Measurements from ENCODE around the gene MRS2. TPM values are rescaled to one million over a fixed set of nuclear protein-coding genes. Genes with fewer than 3 reads are reported as not detected.

Gene MRS2
- polyA plus RNA-seq, 2 of the 4 experiments (the other 2 are of a cell fraction): 21.8 to 24.8 TPM

DNA sequence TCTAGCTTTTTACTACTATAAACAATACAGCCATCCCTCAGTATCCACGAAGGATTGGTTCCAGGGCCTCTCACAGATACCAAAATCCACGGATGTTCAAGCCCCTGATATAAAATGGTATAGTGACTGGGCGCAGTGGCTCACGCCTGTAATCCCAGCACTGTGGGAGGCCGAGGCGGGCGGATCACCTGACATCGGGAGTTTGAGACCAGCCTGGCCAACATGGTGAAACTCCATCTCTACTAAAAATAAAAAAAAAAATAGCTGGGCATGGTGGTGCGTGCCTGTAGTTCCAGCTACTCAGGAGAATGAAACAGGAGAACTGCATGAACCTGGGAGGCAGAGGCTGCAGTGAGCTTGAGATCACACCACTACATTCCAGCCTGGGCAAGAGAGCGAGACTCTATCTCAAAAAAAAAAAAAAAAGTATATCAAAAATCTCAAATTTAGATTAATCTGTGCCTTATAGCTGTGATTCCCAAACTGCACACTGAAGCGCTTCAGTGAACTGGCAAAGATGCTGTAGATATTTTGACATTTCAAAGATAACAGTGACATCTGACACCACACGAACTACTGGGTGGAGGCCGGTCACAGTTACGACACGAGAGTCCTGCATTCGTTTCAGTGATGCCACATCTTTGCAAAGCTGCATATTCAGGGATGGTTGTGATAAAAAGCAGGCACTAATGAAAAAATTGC lies 38.3 kb downstream of the MRS2 start:
- H3K9me3 ChIP-seq: no peaks in the 10 kb centered on the region
- no peak overlapping the region for H3K4me3 ChIP-seq
- TF ChIP-seq KDM5A (IDR thresholded peaks at IDR 0.05) (no peak), RAD21 (conservative IDR thresholded peaks at IDR 0.05 in 1 of 2, IDR thresholded peaks at IDR 0.05 in 1 of 2) (no peak), TP53 (CRISPR knock-in tag; IDR thresholded peaks at IDR 0.05) (no peak), PBX3 (IDR thresholded peaks at IDR 0.05) (no peak), ZNF302 (CRISPR knock-in tag; IDR thresholded peaks at IDR 0.05) (no peak), BCL3 (IDR thresholded peaks at IDR 0.05) (no peak), GATA3 (IDR thresholded peaks at IDR 0.05; ENCODE audit: borderline replicate concordance) (no peak)
- ATAC-seq: no peak
- WGBS (ENCODE audit: missing lambda C conversion rate): 86% methylated on average over 16 of the region's 16 CpGs
- no peaks in the 10 kb centered on the region for H3K4me1 ChIP-seq
- ChIA-PET CTCF (no interaction called here), POLR2A (no interaction called here)
- no peak for FAIRE-seq
- no peak overlapping the region for H3K27ac ChIP-seq
- H3K4me2 ChIP-seq: no peak overlapping the region
- no peak for DNase-seq (ENCODE audit: low read depth in 1 of 2, low spot score in 1 of 2)

- H3K4me2 ChIP-seq: no peak overlapping the region
- TF ChIP-seq MAZ (IDR thresholded peaks at IDR 0.05; ENCODE audit: borderline replicate concordance, low read depth, low read length): no peak
- TF ChIP-seq HDAC2 (IDR thresholded peaks at IDR 0.05): no peak
- no peak for TF ChIP-seq FOSB (CRISPR knock-in tag; IDR thresholded peaks at IDR 0.05)
- TF ChIP-seq CHD4 (IDR thresholded peaks at IDR 0.05; ENCODE audit: borderline replicate concordance): no peak
- TF ChIP-seq MAFK (IDR thresholded peaks at IDR 0.05; ENCODE audit: partially characterized antibody): no peak
- no peak for TF ChIP-seq RFX5 (IDR thresholded peaks at IDR 0.05)
- TF ChIP-seq REST (IDR thresholded peaks at IDR 0.05): no peak
- no peaks in the 10 kb centered on the region for H3K4me1 ChIP-seq
- H3K4me3 ChIP-seq: no peak overlapping the region
- FAIRE-seq: no peak
- H3K27ac ChIP-seq: no peak overlapping the region
- ChIA-PET POLR2A (no interaction called here), CTCF (no interaction called here)
- no peak for ATAC-seq
- DNase-seq (ENCODE audit: low read depth in 1 of 2, low spot score in 1 of 2): no peak
- H3K9me3 ChIP-seq: no peaks in the 10 kb centered on the region
- 82% methylated on average over 3 of the region's 3 CpGs for WGBS (ENCODE audit: missing lambda C conversion rate)
Measured at GRCh38 chr6:24441599-24441904, 38.8 kb downstream of the MRS2 start.

DNA sequence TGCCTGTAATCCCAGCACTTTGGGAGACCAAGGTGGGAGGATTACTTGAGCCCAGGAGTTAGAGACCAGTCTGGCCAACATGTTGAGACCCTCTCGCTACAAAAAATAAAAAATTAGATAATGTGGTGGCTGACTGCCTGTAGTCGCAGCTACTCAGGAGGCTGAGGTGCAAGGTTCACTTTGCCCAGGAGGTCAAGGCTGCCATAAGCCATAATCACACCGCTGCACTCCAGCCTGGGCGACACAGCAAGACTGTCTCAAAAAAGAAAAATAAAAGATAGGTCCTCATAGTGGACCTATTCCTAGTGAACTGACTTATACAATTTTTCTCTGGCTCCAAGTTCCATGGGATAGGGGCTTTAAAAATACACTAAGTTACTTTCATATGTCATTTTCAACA lies 41.9 kb downstream of the MRS2 start:
- H3K9me3 ChIP-seq: no peaks in the 10 kb centered on the region
- H3K27ac ChIP-seq: no peak overlapping the region
- no peak for FAIRE-seq
- no peaks in the 10 kb centered on the region for H3K4me1 ChIP-seq
- CTCF ChIA-PET: no interaction called here
- no peak for DNase-seq (ENCODE audit: low read depth in 1 of 2, low spot score in 1 of 2)
- 92% methylated on average over 4 of the region's 4 CpGs for WGBS (ENCODE audit: missing lambda C conversion rate)
- H3K4me3 ChIP-seq: no peak overlapping the region
- no peak for TF ChIP-seq GATA3 (IDR thresholded peaks at IDR 0.05; ENCODE audit: borderline replicate concordance)
- TF ChIP-seq CHD4 (IDR thresholded peaks at IDR 0.05; ENCODE audit: borderline replicate concordance): no peak
- TF ChIP-seq POLR2AphosphoS2 (conservative IDR thresholded peaks at IDR 0.05; ENCODE audit: low read length): no peak
- TF ChIP-seq RCOR1 (IDR thresholded peaks at IDR 0.05; ENCODE audit: low read depth, low read length): no peak
- no peak for TF ChIP-seq CBX8 (IDR thresholded peaks at IDR 0.05)
- no peak for ATAC-seq
- H3K4me2 ChIP-seq: no peak overlapping the region
- POLR2A ChIA-PET: no interaction called here

Measured in A549 (cell line).